PC-9 (cell line): ENCODE measurements around the gene RNF31. TPM values are rescaled to one million over a fixed set of nuclear protein-coding genes. Genes with fewer than 3 reads are reported as not detected.
A peak's percentile ranks its signal among the peaks of the same experiment; 100 is the strongest.

Experiments used
- Bru-seq: library from RNA; stranded (reverse); fragments of 400-500 nt; gene quantifications from one replicate; lab custom pipeline; 2021; lab: Mats Ljungman, UMichigan
- BruChase-seq, 2 experiments: library from RNA; stranded (reverse); fragments of 400-500 nt; gene quantifications; one replicate each; lab custom pipeline; 2021; lab: Mats Ljungman, UMichigan
- BruUV-seq: library from RNA; stranded (reverse); fragments of 400-500 nt; replicated peaks from 2 replicates; lab custom pipeline; 2021; lab: Mats Ljungman, UMichigan
- CTCF ChIA-PET: fragments of 300-600 bp; sonication (Branson Sonifier 250); formaldehyde crosslinking; loops from one replicate; lab custom pipeline; 2022; ENCODE audit warnings: antibody characterized with exemption; lab: Charles Lee
- POLR2A ChIA-PET: fragments of 300-600 bp; sonication (Branson Sonifier 250); formaldehyde crosslinking; loops from one replicate; lab custom pipeline; 2022; ENCODE audit warnings: antibody characterized with exemption; ENCODE audit not compliant: unreplicated experiment; lab: Charles Lee
- DNase-seq, 2 experiments: peaks; one replicate each; pipeline versions ENCODE4 v3.0.0 to v3.0.0-alpha.2; 2015 to 2022; ENCODE audit warnings: mixed read lengths in 1 of 2
- H2AFZ ChIP-seq: fragments of 200-600 bp; sonication (generic); 2 replicates; pipeline ENCODE4 v1.8.1; 2017; ENCODE audit warnings: antibody characterized with exemption
- H3F3A ChIP-seq: fragments of 200-600 bp; sonication (generic); 2 replicates; pipeline ENCODE4 v1.8.1; 2017; ENCODE audit warnings: antibody characterized with exemption, mild to moderate bottlenecking, low read depth; ENCODE audit not compliant: insufficient read depth
- H3K27ac ChIP-seq: fragments of 200-600 bp; sonication (generic); 2 replicates; pipeline ENCODE4 v1.6.1; 2016; ENCODE audit warnings: mixed run types
- H3K27me3 ChIP-seq: fragments of 200-600 bp; sonication (generic); 2 replicates; pipeline ENCODE4 v1.6.1; 2016; ENCODE audit warnings: low read depth, mixed run types; ENCODE audit not compliant: insufficient read depth
- H3K36me3 ChIP-seq: fragments of 200-600 bp; sonication (generic); 2 replicates; pipeline ENCODE4 v1.6.1; 2016; ENCODE audit warnings: low read depth, mixed run types
- H3K4me1 ChIP-seq: fragments of 200-600 bp; sonication (generic); replicated peaks from 2 replicates; pipeline ENCODE4 v1.6.1; 2016; ENCODE audit warnings: mixed run types; ENCODE audit not compliant: insufficient read depth
- H3K4me2 ChIP-seq: fragments of 200-600 bp; sonication (generic); 2 replicates; pipeline ENCODE4 v1.6.1; 2017; ENCODE audit warnings: mixed run types
- H3K4me3 ChIP-seq: fragments of 200-600 bp; sonication (generic); 2 replicates; pipeline ENCODE4 v1.6.1; 2016; ENCODE audit warnings: mixed run types
- H3K79me2 ChIP-seq: fragments of 200-600 bp; sonication (generic); 2 replicates; pipeline ENCODE4 v1.6.1; 2017; ENCODE audit warnings: low read depth, mixed run types
- H3K9me2 ChIP-seq: fragments of 200-600 bp; sonication (generic); 2 replicates; pipeline ENCODE4 v1.8.1; 2017; ENCODE audit warnings: mild to moderate bottlenecking; ENCODE audit not compliant: insufficient read depth
- H3K9me3 ChIP-seq: fragments of 200-600 bp; sonication (generic); 2 replicates; pipeline ENCODE4 v1.8.1; 2016; ENCODE audit warnings: low read depth; ENCODE audit not compliant: insufficient read depth
- H4K20me1 ChIP-seq: fragments of 200-600 bp; sonication (generic); 2 replicates; pipeline ENCODE4 v1.8.1; 2017; ENCODE audit not compliant: insufficient read depth
- EZH2 ChIP-seq: fragments of 200-600 bp; sonication (generic); IDR thresholded peaks from 2 replicates; pipeline ENCODE4 v1.8.0; 2017; ENCODE audit warnings: antibody characterized with exemption, low read depth
- intact Hi-C: fragments of 100-400 bp; cut with micrococcal nuclease; formaldehyde crosslinking; loops from one replicate; pipeline ENCODE4 v1.10.0; 2022; ENCODE audit not compliant: unreplicated experiment
- long read RNA-seq: library from polyadenylated mRNA; stranded (forward); transcript quantifications from one replicate; pipeline ENCODE4 v2.0.0, GENCODE V29; 2022
- total RNA-seq: library from RNA; stranded (reverse); gene quantifications from 2 replicates; pipeline ENCODE4 v1.2.3, GENCODE V29; 2021
- TF ChIP-seq, protein P1 (sequence below): fragments of 200-600 bp; sonication (generic); conservative IDR thresholded peaks from 2 replicates; pipeline ENCODE4 v1.6.1; 2017; ENCODE audit warnings: mixed run types, antibody characterized with exemption, mild to moderate bottlenecking, moderate library complexity

The RNF31 gene
- total RNA-seq (44.6 and 60.8 TPM in 2 replicates), Bru-seq, nascent RNA (percentile 64 among the genes with signal in this experiment), BruChase-seq, experiment 1, labeled RNA remaining after a 2-hour chase (percentile 76 among the genes with signal in this experiment), BruChase-seq, experiment 2, labeled RNA remaining after a 6-hour chase (percentile 83 among the genes with signal in this experiment)
- long read RNA-seq, partial matches to known transcripts, result 8 of 20 reads
- long read RNA-seq, other reads (novel, unspliced or antisense), result 6 of 20 reads

GRCh38 chr14:24146978-24147760 lies at the start of gene RNF31:
RNF31 (plus strand) TSS chr14:24147498; CDS start chr14:24147699, 201 bp downstream.
- DNase-seq, result peak; percentile 90 to 94
- H3K27ac ChIP-seq, result peak within 1 kb of the TSS; percentile 29; the same call in 1 of the 2 replicates
- peak within 1 kb of the TSS; percentile 63 for H3K4me3 ChIP-seq
- no TSS peak for BruUV-seq
- H3F3A ChIP-seq, result peaks cover 4% of the 10 kb centered on the region; the same call in 1 of the 2 replicates
- no peaks in the 10 kb centered on the region for H3K9me3 ChIP-seq
- CTCF ChIA-PET, result interaction anchor here (0.6 to 1.4 kb wide), 4 partner anchors 14 to 637 kb away, joined by 3 to 4 read pairs (median 4); partner anchors contain the start of genes DCAF11, IRF9 and NRL
- no peaks in the 10 kb centered on the region for H3K9me2 ChIP-seq
- H4K20me1 ChIP-seq, result no peaks in the 10 kb centered on the region
- no peaks in the 10 kb centered on the region for H3K27me3 ChIP-seq
- peak within 1 kb of the TSS; percentile 93 for H3K4me2 ChIP-seq
- peak within 1 kb of the TSS; percentile 79 for H2AFZ ChIP-seq
- TF ChIP-seq, protein P1, sequence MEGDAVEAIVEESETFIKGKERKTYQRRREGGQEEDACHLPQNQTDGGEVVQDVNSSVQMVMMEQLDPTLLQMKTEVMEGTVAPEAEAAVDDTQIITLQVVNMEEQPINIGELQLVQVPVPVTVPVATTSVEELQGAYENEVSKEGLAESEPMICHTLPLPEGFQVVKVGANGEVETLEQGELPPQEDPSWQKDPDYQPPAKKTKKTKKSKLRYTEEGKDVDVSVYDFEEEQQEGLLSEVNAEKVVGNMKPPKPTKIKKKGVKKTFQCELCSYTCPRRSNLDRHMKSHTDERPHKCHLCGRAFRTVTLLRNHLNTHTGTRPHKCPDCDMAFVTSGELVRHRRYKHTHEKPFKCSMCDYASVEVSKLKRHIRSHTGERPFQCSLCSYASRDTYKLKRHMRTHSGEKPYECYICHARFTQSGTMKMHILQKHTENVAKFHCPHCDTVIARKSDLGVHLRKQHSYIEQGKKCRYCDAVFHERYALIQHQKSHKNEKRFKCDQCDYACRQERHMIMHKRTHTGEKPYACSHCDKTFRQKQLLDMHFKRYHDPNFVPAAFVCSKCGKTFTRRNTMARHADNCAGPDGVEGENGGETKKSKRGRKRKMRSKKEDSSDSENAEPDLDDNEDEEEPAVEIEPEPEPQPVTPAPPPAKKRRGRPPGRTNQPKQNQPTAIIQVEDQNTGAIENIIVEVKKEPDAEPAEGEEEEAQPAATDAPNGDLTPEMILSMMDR, result no peak
- no peak for TF ChIP-seq EZH2
- H3K36me3 ChIP-seq, result no peaks in the 10 kb centered on the region; the same call in 1 of the 2 replicates
- POLR2A ChIA-PET, result interaction anchor here (0.5 to 1.8 kb wide), 5 partner anchors 32 to 1027 kb away, joined by 3 to 26 read pairs (median 3); partner anchors contain the start of genes DCAF11 and NRL
- peaks cover 37% of the 10 kb centered on the region for H3K79me2 ChIP-seq
- intact Hi-C loops, result loop anchor here (1.0 to 2.0 kb wide), 2 partner anchors 33 to 66 kb away; partner anchors contain the start of genes CHMP4A, DCAF11 and NRL
- peaks cover 15% of the 10 kb centered on the region for H3K4me1 ChIP-seq

DNA sequence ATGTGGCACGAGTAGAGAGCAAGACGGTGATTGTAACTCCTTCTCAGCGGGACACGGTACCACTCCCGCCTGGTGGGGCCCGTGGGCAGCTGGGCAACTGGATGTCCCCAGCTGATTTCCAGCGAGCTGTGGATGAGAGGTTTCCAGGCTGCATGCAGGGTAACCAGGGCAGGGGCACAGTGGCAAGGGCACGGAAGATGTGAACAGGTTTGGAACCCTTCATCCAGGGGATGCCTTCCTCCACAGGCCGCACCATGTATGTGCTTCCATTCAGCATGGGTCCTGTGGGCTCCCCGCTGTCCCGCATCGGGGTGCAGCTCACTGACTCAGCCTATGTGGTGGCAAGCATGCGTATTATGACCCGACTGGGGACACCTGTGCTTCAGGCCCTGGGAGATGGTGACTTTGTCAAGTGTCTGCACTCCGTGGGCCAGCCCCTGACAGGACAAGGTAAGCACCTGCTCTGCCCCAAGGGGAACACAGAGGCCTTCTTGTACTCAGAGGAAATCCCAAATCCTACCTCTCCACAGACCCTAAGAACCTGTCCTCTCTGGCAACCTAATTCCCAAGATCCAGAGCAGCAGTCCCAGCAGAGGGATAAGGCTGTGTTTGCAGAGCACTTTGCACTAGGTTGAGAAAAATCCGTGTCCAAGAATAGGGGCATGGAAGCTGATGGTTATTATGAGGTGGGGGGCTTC lies 48.9 kb upstream of the RNF31 start:
- Histone ChIP-seq H3K9me3 (no peaks in the 10 kb centered on the region), H3K4me3 (no peak overlapping the region), H3K4me2 (no peak overlapping the region), H2AFZ (no peak overlapping the region), H4K20me1 (no peaks in the 10 kb centered on the region), H3K79me2 (peaks cover 12% of the 10 kb centered on the region), H3K4me1 (peaks cover 8% of the 10 kb centered on the region), H3K9me2 (no peaks in the 10 kb centered on the region), H3K27me3 (no peaks in the 10 kb centered on the region), H3K36me3 (no peaks in the 10 kb centered on the region), H3K27ac (no peak overlapping the region), H3F3A (peaks cover 2% of the 10 kb centered on the region; the same call in 1 of the 2 replicates)
- no peak for DNase-seq
- intact Hi-C loops, result no loop called here
- TF ChIP-seq, protein P1, result no peak
- TF ChIP-seq EZH2, result no peak
- ChIA-PET POLR2A (interaction anchor here (0.6 kb wide), 1 partner anchor 465 kb away, joined by 3 read pairs; no protein-coding TSS in a partner anchor), CTCF (no interaction called here)
- BruUV-seq, result no TSS peak
